Muscle layer of duodenum (tissue), 2 donors: Measurements from ENCODE around the gene GALNS.

ENCODE experiments used
- H3K27ac ChIP-seq: one replicate; pipeline ENCODE4 v1.7.0; 2013; ENCODE audit warnings: mild to moderate bottlenecking, low read length
- H3K27me3 ChIP-seq: one replicate; pipeline ENCODE4 v1.7.0; 2013; ENCODE audit warnings: low read depth, mild to moderate bottlenecking, control low read depth, low read length
- H3K36me3 ChIP-seq, 2 donors: one replicate each; pipeline ENCODE4 v1.7.0; 2013; ENCODE audit warnings: low read length in 2 of 2, control low read depth in 1 of 2, mild to moderate bottlenecking in 1 of 2; ENCODE audit not compliant: insufficient read depth in 2 of 2, control insufficient read depth in 1 of 2
- H3K4me1 ChIP-seq, 2 donors: one replicate each; pipeline ENCODE4 v1.7.0; 2013; ENCODE audit warnings: low read length in 2 of 2, mild to moderate bottlenecking in 2 of 2, control low read depth in 1 of 2, moderate library complexity in 1 of 2; ENCODE audit not compliant: insufficient read depth in 2 of 2, control insufficient read depth in 1 of 2
- H3K4me3 ChIP-seq, 2 donors: one replicate each; pipeline ENCODE4 v1.7.0; 2013; ENCODE audit warnings: low read length in 2 of 2, low read depth in 1 of 2, mild to moderate bottlenecking in 1 of 2
- H3K9me3 ChIP-seq, 2 donors: one replicate each; pipeline ENCODE4 v1.7.0; 2013; ENCODE audit warnings: low read length in 2 of 2, control low read depth in 1 of 2, mild to moderate bottlenecking in 1 of 2; ENCODE audit not compliant: control insufficient read depth in 1 of 2
- donor health status: healthy.

The GALNS gene

GRCh38 chr16:88862968-88863367, 6.2 kb upstream of the GALNS start:
- peaks cover 0 to 7% of the 10 kb centered on the region in 2 donors for H3K4me1 ChIP-seq
- H3K36me3 ChIP-seq: peaks cover 25 to 47% of the 10 kb centered on the region in 2 donors
- no peak overlapping the region for H3K27ac ChIP-seq
- H3K4me3 ChIP-seq: no peak overlapping the region
- no peaks in the 10 kb centered on the region for H3K9me3 ChIP-seq
- no peaks in the 10 kb centered on the region for H3K27me3 ChIP-seq

DNA sequence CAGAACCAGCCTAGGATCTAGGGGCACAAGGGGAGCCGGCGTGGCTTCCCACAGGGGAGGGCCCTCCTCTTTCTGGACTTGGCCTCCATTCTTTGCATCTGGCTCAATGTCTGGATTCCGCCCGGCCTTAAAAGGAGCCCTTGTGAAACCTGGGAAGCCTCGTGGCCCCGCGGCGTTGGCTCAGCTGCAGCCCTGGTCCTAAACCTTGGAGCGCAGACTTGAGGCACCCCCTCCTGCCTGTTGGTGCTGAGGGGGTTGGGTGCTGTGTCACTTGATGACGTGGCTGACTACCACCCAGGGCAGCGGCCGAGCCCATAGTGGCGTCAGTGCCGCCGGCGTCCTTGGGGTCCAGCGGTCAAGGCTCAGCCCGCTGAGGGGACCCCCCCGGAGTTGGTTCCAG, 4.6 kb upstream of the GALNS start:
- Histone ChIP-seq H3K36me3 (peaks cover 25 to 47% of the 10 kb centered on the region in 2 donors), H3K27ac (no peak overlapping the region), H3K27me3 (no peaks in the 10 kb centered on the region), H3K4me3 (no peak overlapping the region), H3K9me3 (no peaks in the 10 kb centered on the region), H3K4me1 (peaks cover 0 to 12% of the 10 kb centered on the region in 2 donors)

- H3K27ac ChIP-seq: no peak overlapping the region
- peaks cover 25 to 47% of the 10 kb centered on the region in 2 donors for H3K36me3 ChIP-seq
- H3K9me3 ChIP-seq: no peaks in the 10 kb centered on the region
- H3K4me1 ChIP-seq: peaks cover 3 to 23% of the 10 kb centered on the region in 2 donors
- H3K4me3 ChIP-seq: no peak overlapping the region
- H3K27me3 ChIP-seq: no peaks in the 10 kb centered on the region
Observed at GRCh38 chr16:88859381-88860091, 2.8 kb upstream of the GALNS start.

DNA sequence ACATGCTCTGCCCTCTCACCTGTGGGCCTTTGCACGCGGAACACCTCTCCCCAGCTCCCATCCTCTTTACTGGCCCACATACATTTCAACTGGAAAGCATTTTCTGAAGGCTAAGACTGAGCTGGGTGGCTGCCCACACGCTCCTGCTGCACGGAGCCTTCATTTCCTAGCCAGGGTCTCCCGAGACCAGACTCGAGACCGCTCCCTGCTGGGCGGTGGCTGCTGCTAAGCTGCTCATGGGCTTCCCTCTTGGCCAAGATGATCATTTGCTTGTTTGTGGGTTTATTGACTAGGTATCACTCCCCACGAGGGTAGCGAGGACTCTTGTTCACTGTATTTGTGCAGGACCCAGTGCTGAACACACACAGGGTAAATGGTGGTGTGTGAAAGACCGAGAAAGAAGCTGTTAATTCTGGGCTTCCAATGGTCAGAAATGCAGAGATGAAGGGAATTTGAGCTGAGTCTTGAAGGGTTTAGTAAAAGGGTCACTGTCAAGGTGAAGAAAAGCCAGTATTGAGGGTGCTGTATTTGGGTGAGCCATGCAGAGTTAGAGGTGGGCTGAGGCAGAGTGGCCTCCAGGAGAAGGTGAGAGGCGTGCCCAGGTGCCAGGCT, 1.1 kb upstream of the GALNS start:
- no peaks in the 10 kb centered on the region for H3K27me3 ChIP-seq
- H3K4me1 ChIP-seq: peaks cover 3 to 30% of the 10 kb centered on the region in 2 donors
- peak overlapping the region; percentile 16 for H3K27ac ChIP-seq
- peaks cover 24 to 42% of the 10 kb centered on the region in 2 donors for H3K36me3 ChIP-seq
- H3K4me3 ChIP-seq: peak overlapping the region; percentile 95 to 99
- H3K9me3 ChIP-seq: no peaks in the 10 kb centered on the region

GRCh38 chr16:88856122-88856827, 472 bp downstream of the GALNS start:
- no peak overlapping the region for H3K27ac ChIP-seq

GRCh38 chr16:88855736-88856121, 1.0 kb downstream of the GALNS start:
- Histone ChIP-seq H3K36me3 (peaks cover 13 to 22% of the 10 kb centered on the region in 2 donors), H3K9me3 (no peaks in the 10 kb centered on the region), H3K4me3 (peak overlapping the region in 1 of 2 donors; percentile 63), H3K27me3 (no peaks in the 10 kb centered on the region), H3K4me1 (peaks cover 3 to 30% of the 10 kb centered on the region in 2 donors), H3K27ac (no peak overlapping the region)

More at GRCh38 chr16:88856122-88856827, 472 bp downstream of the GALNS start:
- H3K4me3 ChIP-seq: peak overlapping the region in 1 of 2 donors; percentile 99
- no peaks in the 10 kb centered on the region for H3K27me3 ChIP-seq
- H3K36me3 ChIP-seq: peaks cover 16 to 27% of the 10 kb centered on the region in 2 donors
- no peaks in the 10 kb centered on the region for H3K9me3 ChIP-seq
- peaks cover 3 to 30% of the 10 kb centered on the region in 2 donors for H3K4me1 ChIP-seq

- Histone ChIP-seq H3K27me3 (no peaks in the 10 kb centered on the region), H3K27ac (no peak overlapping the region), H3K4me3 (no peak overlapping the region), H3K4me1 (peaks cover 3 to 30% of the 10 kb centered on the region in 2 donors), H3K9me3 (no peaks in the 10 kb centered on the region), H3K36me3 (peaks cover 8 to 16% of the 10 kb centered on the region in 2 donors)
Observed at GRCh38 chr16:88855176-88855575, 1.6 kb downstream of the GALNS start.

DNA sequence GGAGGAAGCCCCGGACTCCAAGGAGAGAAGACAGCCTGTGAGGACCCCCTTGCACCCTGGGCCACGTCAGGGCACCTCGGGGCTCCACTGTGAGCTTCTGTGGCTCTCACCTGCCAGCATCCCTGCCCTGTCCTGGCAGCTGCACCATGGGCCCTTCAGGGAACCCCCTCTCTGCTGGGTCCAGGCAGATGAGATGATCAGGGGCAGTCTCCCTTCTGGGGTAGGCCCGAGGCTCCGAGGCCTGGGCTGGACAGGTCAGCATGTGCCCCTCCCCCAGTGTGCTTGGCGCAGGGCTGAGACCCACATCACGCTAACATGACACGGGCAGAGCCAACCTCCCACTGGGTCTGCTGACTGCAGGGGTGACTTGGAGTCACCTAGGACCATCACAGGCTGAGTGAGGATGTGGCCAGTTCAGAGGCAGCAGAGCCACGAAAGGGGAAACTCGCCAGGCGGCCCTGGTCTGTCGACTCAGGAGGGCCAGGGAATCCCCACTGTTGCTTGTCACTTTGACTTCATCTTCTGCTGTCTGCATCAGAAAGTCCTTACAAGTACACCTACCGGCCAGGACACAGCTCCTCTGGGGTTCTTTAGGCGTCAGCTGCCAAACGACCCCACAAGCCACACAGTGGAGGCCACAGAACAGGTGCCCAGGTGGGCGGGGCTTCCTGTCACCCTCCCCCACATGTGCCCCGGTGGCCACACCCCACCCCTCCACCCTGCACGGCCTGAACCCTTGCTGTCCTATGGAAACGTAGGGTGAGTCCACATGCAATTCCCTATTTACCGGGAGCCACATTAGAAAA, 2.2 kb downstream of the GALNS start:
- Histone ChIP-seq H3K9me3 (no peaks in the 10 kb centered on the region), H3K27me3 (no peaks in the 10 kb centered on the region), H3K36me3 (peaks cover 2 to 9% of the 10 kb centered on the region in 2 donors), H3K27ac (no peak overlapping the region), H3K4me3 (no peak overlapping the region), H3K4me1 (peaks cover 3 to 30% of the 10 kb centered on the region in 2 donors)

DNA sequence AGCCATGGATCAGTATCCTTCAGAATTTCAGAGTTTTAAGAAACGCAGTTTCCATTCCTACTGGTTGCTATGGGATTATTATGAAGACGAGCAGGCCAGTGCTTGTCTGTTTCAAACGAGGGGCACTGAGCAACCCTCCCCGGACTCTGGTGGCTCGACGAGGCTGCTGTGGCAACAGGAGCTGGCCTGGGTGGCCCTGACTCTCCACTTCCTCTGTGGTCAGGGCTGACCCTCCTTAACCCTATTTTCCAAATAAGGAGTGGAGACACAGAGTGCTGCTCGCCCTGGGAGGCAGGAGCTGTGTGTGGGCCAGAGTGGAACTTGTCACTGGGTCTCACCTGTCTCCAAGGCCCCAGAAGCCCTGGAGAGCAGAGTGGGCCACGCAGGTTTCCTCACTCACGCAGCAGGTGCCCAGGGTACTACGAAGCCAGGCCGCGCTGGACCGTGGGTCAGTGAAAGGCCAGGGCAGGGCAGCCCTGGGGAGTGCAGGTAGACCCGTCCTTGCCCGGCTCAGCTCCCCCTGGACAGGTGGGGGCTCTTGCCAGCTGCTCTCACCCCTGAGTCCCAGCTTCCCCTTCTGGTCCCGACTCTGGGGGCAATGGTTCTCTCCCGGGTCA, 3.3 kb downstream of the GALNS start:
- H3K4me1 ChIP-seq: peaks cover 3 to 29% of the 10 kb centered on the region in 2 donors
- no peaks in the 10 kb centered on the region for H3K36me3 ChIP-seq
- no peaks in the 10 kb centered on the region for H3K27me3 ChIP-seq
- no peaks in the 10 kb centered on the region for H3K9me3 ChIP-seq
- no peak overlapping the region for H3K27ac ChIP-seq
- H3K4me3 ChIP-seq: no peak overlapping the region

DNA sequence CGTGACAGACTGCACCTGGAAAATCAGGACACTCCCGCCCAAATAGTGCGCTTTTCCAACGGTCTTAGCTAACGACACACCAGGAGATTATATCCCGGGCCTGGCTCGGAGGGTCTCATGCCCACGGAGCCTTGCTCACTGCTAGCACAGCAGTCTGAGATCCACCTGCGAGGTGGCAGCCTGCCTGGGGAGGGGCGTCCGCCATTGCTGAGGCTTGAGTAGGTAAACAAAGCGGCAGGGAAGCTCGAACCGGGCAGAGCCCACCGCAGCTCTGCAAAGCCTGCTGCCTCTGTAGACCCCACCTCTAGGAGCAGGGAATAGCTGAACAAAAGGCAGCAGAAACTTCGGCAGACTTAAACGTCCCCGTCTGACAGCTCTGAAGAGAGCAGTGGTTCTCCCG, 5.1 kb downstream of the GALNS start:
- Histone ChIP-seq H3K36me3 (no peaks in the 10 kb centered on the region), H3K27ac (no peak overlapping the region), H3K27me3 (no peaks in the 10 kb centered on the region), H3K4me1 (peaks cover 3 to 18% of the 10 kb centered on the region in 2 donors), H3K4me3 (no peak overlapping the region), H3K9me3 (no peaks in the 10 kb centered on the region)
